Measurements from ENCODE around the gene SNX21. TPM values are rescaled to one million over a fixed set of nuclear protein-coding genes. Genes with fewer than 3 reads are reported as not detected.

SNX21 gene
- total and polyA plus RNA-seq, 4 donors: 15.9 to 34.4 (median 23.5) TPM

DNA sequence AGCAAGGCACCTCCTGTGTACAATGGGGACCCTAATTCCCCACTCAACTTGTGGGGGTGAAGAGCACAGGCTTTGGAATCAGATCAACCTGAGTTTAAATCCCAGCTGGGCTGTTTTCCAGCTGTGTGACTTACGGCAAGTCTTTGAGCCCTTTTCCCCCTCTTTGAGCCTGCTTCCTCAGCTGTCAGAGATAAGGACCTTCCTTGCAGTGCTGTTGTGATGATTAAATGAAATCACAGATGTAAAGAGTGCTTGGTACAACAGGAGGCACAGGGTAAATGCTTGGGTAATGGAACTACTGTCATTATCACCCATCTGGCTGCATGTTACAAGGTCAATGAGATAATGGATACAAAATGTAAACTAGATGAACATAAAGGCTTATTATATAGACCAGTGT, 3.2 kb downstream of the SNX21 start:
- 46 to 75% methylated on average over 1 of the region's 1 CpG for WGBS, 2 donors
- Histone ChIP-seq H3K9me3 (ENCODE audit: control insufficient read depth in 4 of 4, insufficient read depth in 3 of 4, low read length in 3 of 4) (no peaks in the 10 kb centered on the region), H3K27ac (ENCODE audit: low read depth in 1 of 2, low read length in 1 of 2) (peak overlapping the region in 1 of 2 donors; percentile 0), H3K4me3 (no peak overlapping the region), H3K27me3 (ENCODE audit: control insufficient read depth in 3 of 3, insufficient read depth in 3 of 3, low read length in 2 of 3) (no peaks in the 10 kb centered on the region), H3K4me1 (ENCODE audit: control insufficient read depth in 5 of 5, insufficient read depth in 5 of 5, low read length in 5 of 5) (peaks cover 6 to 31% (median 12%) of the 10 kb centered on the region in 5 donors), H3K9ac (ENCODE audit: insufficient read depth in 1 of 2, low read length in 2 of 2) (no peak overlapping the region), H3K36me3 (ENCODE audit: control insufficient read depth in 4 of 4, insufficient read depth in 4 of 4, low read length in 4 of 4) (peaks cover 7 to 23% (median 20%) of the 10 kb centered on the region in 4 donors)
- DNase-seq (no peak), ATAC-seq (ENCODE audit: insufficient read depth, low FRiP score) (no peak)
- TF ChIP-seq CTCF (IDR thresholded peaks at IDR 0.05; ENCODE audit: control extremely low read depth, extremely low read depth): no peak

DNA sequence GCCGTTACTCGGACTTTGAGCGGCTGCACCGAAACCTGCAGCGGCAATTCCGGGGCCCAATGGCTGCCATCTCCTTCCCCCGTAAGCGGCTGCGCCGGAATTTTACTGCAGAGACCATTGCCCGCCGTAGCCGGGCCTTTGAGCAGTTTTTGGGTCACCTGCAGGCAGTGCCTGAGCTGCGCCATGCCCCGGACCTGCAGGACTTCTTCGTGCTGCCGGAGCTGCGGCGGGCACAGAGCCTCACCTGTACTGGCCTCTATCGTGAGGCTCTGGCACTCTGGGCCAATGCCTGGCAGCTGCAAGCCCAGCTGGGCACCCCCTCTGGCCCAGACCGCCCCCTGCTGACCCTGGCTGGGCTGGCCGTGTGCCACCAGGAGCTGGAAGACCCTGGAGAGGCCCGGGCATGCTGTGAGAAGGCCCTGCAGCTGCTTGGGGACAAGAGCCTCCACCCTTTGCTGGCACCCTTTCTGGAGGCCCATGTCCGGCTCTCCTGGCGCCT, 7.2 kb downstream of the SNX21 start:
- peaks cover 0 to 11% (median 2%) of the 10 kb centered on the region in 5 donors for H3K4me1 ChIP-seq (ENCODE audit: control insufficient read depth in 5 of 5, insufficient read depth in 5 of 5, low read length in 5 of 5)
- no peak overlapping the region for H3K4me3 ChIP-seq
- ATAC-seq (ENCODE audit: insufficient read depth, low FRiP score) (no peak), DNase-seq (no peak)
- H3K27me3 ChIP-seq (ENCODE audit: control insufficient read depth in 3 of 3, insufficient read depth in 3 of 3, low read length in 2 of 3): no peaks in the 10 kb centered on the region
- no peak overlapping the region for H3K27ac ChIP-seq (ENCODE audit: low read depth in 1 of 2, low read length in 1 of 2)
- H3K36me3 ChIP-seq (ENCODE audit: control insufficient read depth in 4 of 4, insufficient read depth in 4 of 4, low read length in 4 of 4): peaks cover 22 to 39% (median 25%) of the 10 kb centered on the region in 4 donors
- TF ChIP-seq CTCF (IDR thresholded peaks at IDR 0.05; ENCODE audit: control extremely low read depth, extremely low read depth): no peak
- no peaks in the 10 kb centered on the region for H3K9me3 ChIP-seq (ENCODE audit: control insufficient read depth in 4 of 4, insufficient read depth in 3 of 4, low read length in 3 of 4)
- no peak overlapping the region for H3K9ac ChIP-seq (ENCODE audit: insufficient read depth in 1 of 2, low read length in 2 of 2)
- WGBS, 2 donors: 91 to 93% methylated on average over 25 of the region's 25 CpGs

DNA sequence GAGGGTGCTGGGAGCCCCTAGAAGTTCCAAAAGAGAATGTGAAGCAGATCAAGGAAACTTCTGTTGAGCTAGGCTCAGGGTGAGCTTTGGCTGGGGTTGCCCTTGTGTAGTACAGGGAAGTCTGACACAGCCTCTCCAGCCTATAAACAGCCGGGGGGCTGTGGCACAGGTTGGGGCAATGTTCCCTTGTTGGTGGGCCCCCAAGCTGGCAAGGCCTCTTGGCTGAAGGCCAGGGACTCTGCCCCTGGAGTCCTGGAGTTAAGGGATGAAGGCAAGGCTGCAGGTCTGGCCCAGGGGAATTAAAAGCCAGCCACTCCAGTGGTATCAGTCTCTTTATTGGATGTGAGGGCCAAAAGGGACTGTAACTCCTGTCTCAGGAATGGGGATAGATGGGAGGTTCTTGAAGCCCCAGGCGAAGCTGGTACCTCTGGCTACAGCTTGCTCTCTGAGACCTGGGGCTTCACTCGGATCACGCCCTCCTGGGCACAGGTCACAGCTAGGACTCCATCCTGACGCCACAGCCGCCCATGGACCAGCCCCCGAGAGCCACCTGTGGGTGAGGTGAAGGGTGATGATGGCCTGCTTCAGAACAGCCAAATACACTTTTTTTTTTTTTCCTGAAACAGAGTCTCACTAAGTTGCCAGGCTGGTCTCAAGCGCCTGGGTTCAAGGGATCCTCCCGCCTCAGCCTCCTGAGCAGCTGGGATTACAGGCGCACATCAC, 8.0 kb downstream of the SNX21 start:
- WGBS, 2 donors: 95% methylated on average over 10 of the region's 10 CpGs
- Histone ChIP-seq H3K4me3 (no peak overlapping the region), H3K9ac (ENCODE audit: insufficient read depth in 1 of 2, low read length in 2 of 2) (no peak overlapping the region), H3K4me1 (ENCODE audit: control insufficient read depth in 5 of 5, insufficient read depth in 5 of 5, low read length in 5 of 5) (peaks cover 0 to 8% (median 2%) of the 10 kb centered on the region in 5 donors), H3K27ac (ENCODE audit: low read depth in 1 of 2, low read length in 1 of 2) (peak overlapping the region in 1 of 2 donors; percentile 1), H3K9me3 (ENCODE audit: control insufficient read depth in 4 of 4, insufficient read depth in 3 of 4, low read length in 3 of 4) (no peaks in the 10 kb centered on the region), H3K27me3 (ENCODE audit: control insufficient read depth in 3 of 3, insufficient read depth in 3 of 3, low read length in 2 of 3) (no peaks in the 10 kb centered on the region), H3K36me3 (ENCODE audit: control insufficient read depth in 4 of 4, insufficient read depth in 4 of 4, low read length in 4 of 4) (peaks cover 21 to 43% (median 30%) of the 10 kb centered on the region in 4 donors)
- ATAC-seq (ENCODE audit: insufficient read depth, low FRiP score) (no peak), DNase-seq (no peak)
- no peak for TF ChIP-seq CTCF (IDR thresholded peaks at IDR 0.05; ENCODE audit: control extremely low read depth, extremely low read depth)
